Measurements from ENCODE around the gene CTIF. TPM values are rescaled to one million over a fixed set of nuclear protein-coding genes. Genes with fewer than 3 reads are reported as not detected.

CTIF gene
- total RNA-seq, 4 donors from 2014 or later, result 72.2 to 137 (median 86.5) TPM

DNA sequence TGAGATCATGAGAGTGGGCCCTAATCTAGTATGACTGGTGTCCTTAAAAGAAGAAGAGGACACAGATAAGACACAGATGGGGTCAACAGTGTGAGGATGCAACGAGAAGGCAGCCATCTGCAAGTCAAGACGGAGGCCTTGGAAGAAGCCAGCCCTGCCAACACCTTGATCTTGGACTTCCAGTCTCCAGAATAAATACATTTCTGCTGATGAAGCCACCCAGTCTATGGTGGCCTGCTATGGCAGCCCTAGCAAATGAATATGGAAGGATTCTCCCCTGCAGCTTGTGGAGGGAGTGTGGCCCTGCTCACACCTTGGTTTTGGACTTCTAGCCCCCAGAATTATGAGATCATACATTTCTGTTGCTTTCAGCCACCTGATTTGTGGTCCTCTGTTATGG, 12.3 kb downstream of the CTIF start:
- peaks cover 0 to 26% (median under 1%) of the 10 kb centered on the region in 4 donors for H3K4me1 ChIP-seq
- H3K9me3 ChIP-seq, result no peaks in the 10 kb centered on the region
- no peak for TF ChIP-seq POLR2A (IDR thresholded peaks at IDR 0.05)
- TF ChIP-seq EP300 (IDR thresholded peaks at IDR 0.05), result no peak
- TF ChIP-seq, protein P1, sequence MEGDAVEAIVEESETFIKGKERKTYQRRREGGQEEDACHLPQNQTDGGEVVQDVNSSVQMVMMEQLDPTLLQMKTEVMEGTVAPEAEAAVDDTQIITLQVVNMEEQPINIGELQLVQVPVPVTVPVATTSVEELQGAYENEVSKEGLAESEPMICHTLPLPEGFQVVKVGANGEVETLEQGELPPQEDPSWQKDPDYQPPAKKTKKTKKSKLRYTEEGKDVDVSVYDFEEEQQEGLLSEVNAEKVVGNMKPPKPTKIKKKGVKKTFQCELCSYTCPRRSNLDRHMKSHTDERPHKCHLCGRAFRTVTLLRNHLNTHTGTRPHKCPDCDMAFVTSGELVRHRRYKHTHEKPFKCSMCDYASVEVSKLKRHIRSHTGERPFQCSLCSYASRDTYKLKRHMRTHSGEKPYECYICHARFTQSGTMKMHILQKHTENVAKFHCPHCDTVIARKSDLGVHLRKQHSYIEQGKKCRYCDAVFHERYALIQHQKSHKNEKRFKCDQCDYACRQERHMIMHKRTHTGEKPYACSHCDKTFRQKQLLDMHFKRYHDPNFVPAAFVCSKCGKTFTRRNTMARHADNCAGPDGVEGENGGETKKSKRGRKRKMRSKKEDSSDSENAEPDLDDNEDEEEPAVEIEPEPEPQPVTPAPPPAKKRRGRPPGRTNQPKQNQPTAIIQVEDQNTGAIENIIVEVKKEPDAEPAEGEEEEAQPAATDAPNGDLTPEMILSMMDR (IDR thresholded peaks at IDR 0.05), result no peak
- no peak overlapping the region for H3K27ac ChIP-seq
- WGBS, 2 donors, result 98 to 100% methylated on average over 2 of the region's 2 CpGs
- no peaks in the 10 kb centered on the region for H3K27me3 ChIP-seq
- DNase-seq (ENCODE audit: low spot score in 2 of 2), result no peak
- H3K36me3 ChIP-seq, result peaks cover 0 to 34% (median 0%) of the 10 kb centered on the region in 3 donors
- H3K4me3 ChIP-seq, result no peak overlapping the region

DNA sequence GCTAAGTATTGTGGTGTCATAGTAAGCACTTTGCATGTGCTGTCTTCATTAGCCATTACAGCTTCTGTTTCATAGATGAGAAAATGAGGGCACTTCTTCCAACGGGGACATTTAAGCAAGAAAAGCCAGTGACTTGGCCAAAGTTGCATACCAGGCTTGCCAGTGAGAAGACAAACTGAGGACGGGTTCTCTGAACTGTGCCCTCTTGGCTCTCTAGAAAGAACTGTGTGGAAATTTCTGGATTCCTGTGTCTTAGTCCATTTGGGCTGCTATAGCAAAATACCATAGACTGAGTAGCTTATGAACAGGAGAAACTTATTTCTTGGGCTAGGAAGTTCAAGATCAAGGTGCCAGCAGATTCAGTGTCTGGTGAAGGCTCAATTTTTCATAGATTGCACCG, 13.3 kb downstream of the CTIF start:
- H3K36me3 ChIP-seq, result peaks cover 0 to 45% (median 0%) of the 10 kb centered on the region in 3 donors
- no peak overlapping the region for H3K4me3 ChIP-seq
- TF ChIP-seq EP300 (IDR thresholded peaks at IDR 0.05) (no peak), POLR2A (IDR thresholded peaks at IDR 0.05) (no peak)
- TF ChIP-seq, protein P1 (IDR thresholded peaks at IDR 0.05), result no peak
- no peak for DNase-seq (ENCODE audit: low spot score in 2 of 2)
- no peaks in the 10 kb centered on the region for H3K27me3 ChIP-seq
- WGBS, 2 donors, result 81 to 86% methylated on average over 3 of the region's 3 CpGs
- H3K9me3 ChIP-seq, result no peaks in the 10 kb centered on the region
- H3K4me1 ChIP-seq, result peaks cover 0 to 15% (median 0%) of the 10 kb centered on the region in 4 donors
- H3K27ac ChIP-seq, result no peak overlapping the region

DNA sequence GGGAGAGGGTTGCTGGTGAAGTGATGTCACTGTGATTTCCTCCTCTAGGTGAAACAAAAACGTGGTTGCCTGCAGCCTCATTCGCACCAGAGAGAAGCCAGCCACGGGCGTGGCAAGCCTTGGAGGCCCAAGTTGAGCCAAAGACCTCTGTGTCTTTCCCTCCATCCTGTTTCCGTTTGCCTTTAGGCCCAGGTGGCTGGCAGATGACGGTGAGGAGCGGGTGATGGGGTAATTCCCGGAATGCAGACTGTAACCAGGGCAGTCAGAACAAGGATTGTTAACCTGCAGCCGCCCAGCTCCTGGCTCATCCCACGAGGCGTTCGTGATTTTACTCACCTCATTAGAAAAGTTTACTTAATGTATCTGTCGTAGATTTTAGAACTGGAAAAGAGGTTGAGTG, 14.4 kb downstream of the CTIF start:
- H3K4me3 ChIP-seq, result no peak overlapping the region
- H3K27ac ChIP-seq, result no peak overlapping the region
- no peaks in the 10 kb centered on the region for H3K27me3 ChIP-seq
- DNase-seq (ENCODE audit: low spot score in 2 of 2), result no peak
- H3K4me1 ChIP-seq, result peaks cover 0 to 5% (median 0%) of the 10 kb centered on the region in 4 donors
- H3K9me3 ChIP-seq, result no peaks in the 10 kb centered on the region
- peaks cover 0 to 53% (median 0%) of the 10 kb centered on the region in 3 donors for H3K36me3 ChIP-seq
- WGBS, 2 donors, result 88 to 92% methylated on average over 13 of the region's 13 CpGs
- TF ChIP-seq, protein P1 (IDR thresholded peaks at IDR 0.05), result no peak
- TF ChIP-seq EP300 (IDR thresholded peaks at IDR 0.05) (no peak), POLR2A (IDR thresholded peaks at IDR 0.05) (no peak)

DNA sequence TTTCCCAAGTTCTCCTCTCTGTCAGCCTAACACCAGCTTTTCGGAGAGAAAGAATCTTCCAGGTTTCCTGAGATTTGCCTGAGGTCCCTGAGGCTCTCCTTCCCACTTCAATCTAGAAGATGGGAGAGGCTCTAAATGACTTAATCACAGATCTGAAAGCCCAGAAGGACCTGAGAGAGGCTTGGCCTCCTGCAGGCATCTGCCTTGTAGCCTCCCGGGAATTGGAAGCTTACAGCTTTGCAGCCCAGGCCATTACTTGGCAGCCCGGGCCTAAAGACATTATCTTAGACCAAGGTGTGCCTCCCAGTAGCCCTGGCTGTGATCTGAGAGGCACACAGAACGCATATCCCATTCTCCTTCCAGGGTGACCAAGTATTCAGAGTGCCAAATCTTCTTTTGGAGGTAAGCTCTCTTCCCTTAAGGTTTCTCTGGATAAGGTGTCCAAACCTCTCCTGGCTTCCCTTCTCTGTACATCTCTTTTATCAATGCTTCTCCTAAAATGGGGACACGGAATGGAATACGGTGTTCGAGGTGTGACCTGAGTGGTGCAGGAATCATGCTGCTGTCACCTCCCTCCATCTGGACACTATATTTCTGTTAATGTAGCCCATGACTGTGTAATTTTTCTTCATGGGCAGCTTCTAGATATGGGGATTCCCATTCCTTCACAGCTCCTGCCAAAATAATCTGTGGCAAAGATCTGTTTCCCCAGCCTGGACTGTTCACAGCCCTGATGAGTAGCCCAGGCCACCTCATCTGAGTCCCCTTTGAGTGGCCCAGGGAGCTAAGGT, 16.0 kb downstream of the CTIF start:
- WGBS, 2 donors, result 86 to 93% methylated on average over 7 of the region's 7 CpGs
- no peaks in the 10 kb centered on the region for H3K27me3 ChIP-seq
- DNase-seq (ENCODE audit: low spot score in 2 of 2), result no peak
- H3K27ac ChIP-seq, result no peak overlapping the region
- H3K36me3 ChIP-seq, result peaks cover 0 to 57% (median 0%) of the 10 kb centered on the region in 3 donors
- TF ChIP-seq POLR2A (IDR thresholded peaks at IDR 0.05) (no peak), EP300 (IDR thresholded peaks at IDR 0.05) (no peak)
- TF ChIP-seq, protein P1 (IDR thresholded peaks at IDR 0.05), result no peak
- peaks cover 0 to 7% (median 0%) of the 10 kb centered on the region in 4 donors for H3K9me3 ChIP-seq
- no peak overlapping the region for H3K4me3 ChIP-seq
- H3K4me1 ChIP-seq, result no peaks in the 10 kb centered on the region

- no peak overlapping the region for H3K27ac ChIP-seq
- H3K9me3 ChIP-seq, result peaks cover 0 to 7% (median 0%) of the 10 kb centered on the region in 4 donors
- no peak for DNase-seq (ENCODE audit: low spot score in 2 of 2)
- no peaks in the 10 kb centered on the region for H3K27me3 ChIP-seq
- H3K36me3 ChIP-seq, result peaks cover 0 to 63% (median 0%) of the 10 kb centered on the region in 3 donors
- no peak overlapping the region for H3K4me3 ChIP-seq
- H3K4me1 ChIP-seq, result no peaks in the 10 kb centered on the region
- TF ChIP-seq, protein P1 (IDR thresholded peaks at IDR 0.05), result no peak
- TF ChIP-seq POLR2A (IDR thresholded peaks at IDR 0.05), result no peak
- no peak for TF ChIP-seq EP300 (IDR thresholded peaks at IDR 0.05)
Measured at GRCh38 chr18:48555465-48555995, 16.7 kb downstream of the CTIF start.
